Brain microvascular endothelial cell (primary cell): ENCODE data around the gene FREM3.
"Not testable (repeated sequence)": the region's sequence is repeated elsewhere in the genome, so short reads cannot be mapped to it uniquely, and the experiment has no call there.

Experiments
- DNase-seq: peaks from one replicate; pipeline ENCODE4 v3.0.0-alpha.2; 2020
- H3K27ac ChIP-seq: fragments of 250-450 bp; sonication (Bioruptor Pico); 2 replicates; pipeline ENCODE4 v1.5.1; 2020; ENCODE audit warnings: mild to moderate bottlenecking, moderate library complexity
- H3K27me3 ChIP-seq: fragments of 250-450 bp; sonication (Bioruptor Pico); replicated peaks from 2 replicates; pipeline ENCODE4 v1.5.1; 2020; ENCODE audit warnings: mild to moderate bottlenecking
- H3K36me3 ChIP-seq: fragments of 250-450 bp; sonication (Bioruptor Pico); replicated peaks from 2 replicates; pipeline ENCODE4 v1.5.1; 2020; ENCODE audit warnings: mild to moderate bottlenecking
- H3K4me3 ChIP-seq: 2 replicates; pipeline ENCODE4 v1.5.1; 2011; ENCODE audit warnings: low read depth, mild to moderate bottlenecking, control low read depth, low read length, moderate library complexity
- in situ Hi-C: cut with HindIII; loops from 2 replicates; pipeline ENCODE4 v1.10.0; 2017; ENCODE audit warnings: low sequenced_read_pairs, low pct_ligation_motif_present
- TF ChIP-seq, protein P1 (sequence below): IDR thresholded peaks from 2 replicates; pipeline ENCODE4 v1.5.1; 2011; ENCODE audit warnings: low read depth, mild to moderate bottlenecking, moderate library complexity, low read length, control low read depth, inconsistent platforms; ENCODE audit errors: missing control alignments

The FREM3 gene

DNA sequence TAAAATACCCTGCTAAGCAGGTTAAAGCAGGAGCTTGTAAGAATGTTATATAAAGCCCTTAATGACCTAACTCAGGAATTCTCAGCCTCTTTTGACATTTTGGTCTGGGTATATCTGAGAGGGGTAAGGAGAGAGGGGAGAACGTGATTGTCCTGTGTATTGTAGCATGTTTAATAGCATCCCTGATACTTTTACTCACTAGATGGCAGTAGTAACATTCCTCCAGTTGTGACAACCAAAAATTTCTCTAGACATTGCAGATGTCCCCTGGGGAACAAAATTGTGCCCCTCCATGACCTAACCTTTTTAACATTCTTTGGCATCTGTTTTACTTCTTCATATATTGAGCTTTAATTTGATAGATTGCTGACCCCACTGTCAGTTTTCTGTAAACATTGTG, 169.1 kb downstream of the FREM3 start:
- Histone ChIP-seq H3K36me3 (peaks cover 48% of the 10 kb centered on the region), H3K27ac (no peak overlapping the region), H3K4me3 (no peak overlapping the region), H3K27me3 (no peaks in the 10 kb centered on the region)
- DNase-seq = no peak
- TF ChIP-seq, protein P1, sequence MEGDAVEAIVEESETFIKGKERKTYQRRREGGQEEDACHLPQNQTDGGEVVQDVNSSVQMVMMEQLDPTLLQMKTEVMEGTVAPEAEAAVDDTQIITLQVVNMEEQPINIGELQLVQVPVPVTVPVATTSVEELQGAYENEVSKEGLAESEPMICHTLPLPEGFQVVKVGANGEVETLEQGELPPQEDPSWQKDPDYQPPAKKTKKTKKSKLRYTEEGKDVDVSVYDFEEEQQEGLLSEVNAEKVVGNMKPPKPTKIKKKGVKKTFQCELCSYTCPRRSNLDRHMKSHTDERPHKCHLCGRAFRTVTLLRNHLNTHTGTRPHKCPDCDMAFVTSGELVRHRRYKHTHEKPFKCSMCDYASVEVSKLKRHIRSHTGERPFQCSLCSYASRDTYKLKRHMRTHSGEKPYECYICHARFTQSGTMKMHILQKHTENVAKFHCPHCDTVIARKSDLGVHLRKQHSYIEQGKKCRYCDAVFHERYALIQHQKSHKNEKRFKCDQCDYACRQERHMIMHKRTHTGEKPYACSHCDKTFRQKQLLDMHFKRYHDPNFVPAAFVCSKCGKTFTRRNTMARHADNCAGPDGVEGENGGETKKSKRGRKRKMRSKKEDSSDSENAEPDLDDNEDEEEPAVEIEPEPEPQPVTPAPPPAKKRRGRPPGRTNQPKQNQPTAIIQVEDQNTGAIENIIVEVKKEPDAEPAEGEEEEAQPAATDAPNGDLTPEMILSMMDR = peak; percentile 42
- in situ Hi-C loops = no loop called here

DNA sequence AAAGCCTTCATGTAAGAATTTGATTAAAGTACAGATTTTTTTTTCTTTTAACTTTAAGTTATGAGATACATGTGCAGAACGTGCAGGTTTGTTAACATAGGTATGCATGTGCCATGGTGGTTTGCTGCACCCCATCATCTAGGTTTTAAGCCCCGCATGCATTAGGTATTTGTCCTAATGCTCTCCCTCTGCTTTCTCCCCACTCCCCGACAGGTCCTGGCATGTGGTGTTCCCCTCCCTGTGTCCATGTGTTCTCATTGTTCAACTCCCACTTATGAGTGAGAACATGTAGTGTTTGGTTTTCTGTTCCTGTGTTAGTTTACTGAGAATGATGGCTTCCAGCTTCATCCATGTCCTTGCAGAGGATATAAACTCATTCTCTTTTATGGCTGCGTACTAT, 172.4 kb downstream of the FREM3 start:
- in situ Hi-C loops, H3K27ac ChIP-seq, DNase-seq, H3K27me3 ChIP-seq, H3K4me3 ChIP-seq: not testable (repeated sequence)
- H3K36me3 ChIP-seq = peaks cover 41% of the 10 kb centered on the region
